HG03159 (cell line): ENCODE results near the gene CD19.
"Not testable (repeated sequence)": the region's sequence is repeated elsewhere in the genome, so short reads cannot be mapped to it uniquely, and the experiment has no call there.

Source experiments
- ATAC-seq: cut with Tn5 transposase; IDR thresholded peaks from one replicate; pipeline ENCODE4 v1.9.1; 2021; ENCODE audit warnings: mild to moderate bottlenecking, moderate library complexity; ENCODE audit not compliant: unreplicated experiment

The CD19 gene

DNA sequence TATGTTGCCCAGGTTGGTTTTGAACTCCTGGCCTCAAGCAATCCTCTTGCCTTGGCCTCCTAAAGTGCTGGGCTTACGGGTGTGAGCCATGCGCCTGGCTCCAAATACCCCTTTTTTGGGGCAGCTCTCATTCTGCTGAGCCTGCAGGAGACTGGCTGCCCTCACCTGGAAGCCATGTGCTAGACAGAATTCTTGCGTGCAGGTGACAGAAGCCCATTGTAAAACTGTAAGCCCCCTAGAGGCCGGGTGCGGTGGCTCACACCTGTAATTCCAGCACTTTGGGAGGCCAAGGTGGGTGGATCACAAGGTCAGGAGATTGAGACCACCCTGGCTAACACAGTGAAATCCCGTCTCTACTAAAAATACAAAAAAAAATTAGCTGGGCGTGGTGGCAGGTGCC, 48.6 kb downstream of the CD19 start:
- ATAC-seq, result not testable (repeated sequence)

DNA sequence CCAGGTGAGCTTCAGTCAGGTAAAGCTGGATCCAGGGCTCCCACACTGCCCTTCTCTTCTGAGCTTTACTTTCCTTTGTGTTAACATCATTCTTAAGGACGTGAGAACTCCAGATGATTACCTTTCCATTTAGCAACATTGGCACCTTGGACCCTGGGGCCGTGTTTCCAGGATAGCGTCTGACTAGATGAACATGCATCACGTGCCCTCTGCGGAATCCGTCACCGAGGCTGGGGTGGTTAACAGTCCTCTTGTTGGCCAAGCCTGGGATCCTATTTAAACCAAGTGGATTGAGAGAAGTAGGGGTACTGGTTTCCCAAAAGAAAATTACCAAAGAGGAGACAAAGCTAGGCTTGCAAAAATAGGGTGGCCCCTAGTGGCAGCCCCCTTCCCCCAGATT, 49.2 kb downstream of the CD19 start:
- no peak for ATAC-seq

GRCh38 chr16:28981517-28981916, 49.7 kb downstream of the CD19 start:
- ATAC-seq, result no peak

DNA sequence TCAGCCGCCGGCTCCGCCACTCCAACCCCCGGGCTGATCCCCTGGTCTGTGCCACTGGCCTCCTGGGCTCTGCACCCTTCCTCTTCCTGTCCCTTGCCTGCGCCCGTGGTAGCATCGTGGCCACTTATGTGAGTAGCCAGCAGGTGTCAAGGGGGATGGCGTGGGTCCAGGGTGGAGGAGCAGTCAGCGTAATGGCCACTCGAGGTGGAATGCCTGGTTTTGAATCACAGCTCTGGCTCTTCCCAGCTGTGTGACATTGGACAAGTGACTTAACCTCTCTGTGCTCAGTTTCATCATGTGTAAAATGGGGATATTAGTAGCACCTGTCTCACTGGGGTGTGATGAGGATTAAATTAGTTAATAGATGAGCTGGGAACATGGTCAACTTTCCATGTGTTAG, 50.6 kb downstream of the CD19 start:
- no peak for ATAC-seq

DNA sequence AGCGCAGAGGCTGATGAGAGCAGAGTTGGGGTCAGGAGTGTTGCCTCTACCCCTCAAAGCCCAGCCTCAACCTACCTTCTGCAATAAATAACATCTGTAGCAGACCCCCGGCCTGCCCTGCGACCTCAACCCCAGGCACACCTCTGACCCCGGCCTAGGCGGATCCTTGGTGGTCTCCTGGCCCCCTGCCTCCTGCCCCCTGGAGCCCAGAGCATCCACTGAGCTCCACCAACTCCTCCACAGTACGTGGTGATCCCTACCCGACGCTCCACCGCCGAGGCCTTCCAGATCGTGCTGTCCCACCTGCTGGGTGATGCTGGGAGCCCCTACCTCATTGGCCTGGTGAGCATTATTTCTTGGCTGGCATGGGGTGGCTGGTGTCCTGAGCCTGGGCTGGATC, 51.2 kb downstream of the CD19 start:
- ATAC-seq, result no peak

- ATAC-seq, result no peak
Measured at GRCh38 chr16:28983644-28984043, 51.9 kb downstream of the CD19 start.

- no peak for ATAC-seq
Measured at GRCh38 chr16:28984091-28984490, 52.3 kb downstream of the CD19 start.

- no peak for ATAC-seq
Measured at GRCh38 chr16:28984619-28985135, 52.9 kb downstream of the CD19 start, which contains the start of gene LAT. Gene LAT, plus strand, starts transcription at chr16:28985052. Its CDS starts 366 bp downstream, at chr16:28985418.

GRCh38 chr16:28985211-28986041, 53.7 kb downstream of the CD19 start:
- ATAC-seq, result no peak

GRCh38 chr16:28986046-28986445, 54.3 kb downstream of the CD19 start:
- ATAC-seq, result no peak

DNA sequence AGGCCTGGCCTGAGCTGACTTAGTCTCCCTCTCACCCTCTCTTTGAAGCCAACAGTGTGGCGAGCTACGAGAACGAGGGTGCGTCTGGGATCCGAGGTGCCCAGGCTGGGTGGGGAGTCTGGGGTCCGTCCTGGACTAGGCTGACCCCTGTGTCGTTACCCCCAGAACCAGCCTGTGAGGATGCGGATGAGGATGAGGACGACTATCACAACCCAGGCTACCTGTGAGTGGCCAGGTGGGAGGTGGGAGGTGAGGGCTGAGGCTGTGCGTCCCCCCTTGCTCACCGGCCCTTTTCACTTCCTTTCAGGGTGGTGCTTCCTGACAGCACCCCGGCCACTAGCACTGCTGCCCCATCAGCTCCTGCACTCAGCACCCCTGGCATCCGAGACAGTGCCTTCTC, 54.7 kb downstream of the CD19 start:
- ATAC-seq, result no peak

GRCh38 chr16:28987170-28987853, 55.5 kb downstream of the CD19 start:
- ATAC-seq, result no peak
